ENCODE data around the gene CNTF.

CNTF gene

DNA sequence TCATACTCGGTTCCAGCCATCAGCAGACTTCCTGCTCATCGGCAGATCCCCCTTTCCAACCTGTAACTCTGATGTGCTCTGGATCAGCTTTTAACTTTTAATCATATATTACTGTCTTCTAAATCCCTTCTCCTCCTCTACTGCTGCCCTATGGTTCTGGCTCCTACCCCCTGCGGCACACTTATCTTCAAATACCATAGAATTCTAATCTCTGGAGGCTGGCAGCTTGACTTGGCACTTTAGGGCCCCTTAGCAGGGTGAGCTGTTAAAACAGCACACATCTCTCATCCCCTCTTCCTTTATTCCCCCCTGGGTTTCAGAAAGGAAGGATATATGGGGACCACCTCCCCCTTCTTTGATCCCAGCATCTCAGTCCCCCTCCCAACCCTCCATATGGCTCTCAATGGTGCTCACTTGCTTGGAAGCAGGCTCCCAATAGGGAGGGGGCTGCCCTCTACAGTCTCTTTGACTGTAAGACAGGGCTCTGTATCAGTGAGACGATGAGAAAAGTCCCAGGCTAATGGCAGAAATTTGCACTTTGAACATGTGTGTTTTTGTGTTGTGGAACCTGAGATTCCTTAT, 4.4 kb upstream of the CNTF start:
- H3K4me3 ChIP-seq (replicated peaks; ENCODE audit: low read depth, low read length) = no peak overlapping the region
- TF ChIP-seq, protein P1, sequence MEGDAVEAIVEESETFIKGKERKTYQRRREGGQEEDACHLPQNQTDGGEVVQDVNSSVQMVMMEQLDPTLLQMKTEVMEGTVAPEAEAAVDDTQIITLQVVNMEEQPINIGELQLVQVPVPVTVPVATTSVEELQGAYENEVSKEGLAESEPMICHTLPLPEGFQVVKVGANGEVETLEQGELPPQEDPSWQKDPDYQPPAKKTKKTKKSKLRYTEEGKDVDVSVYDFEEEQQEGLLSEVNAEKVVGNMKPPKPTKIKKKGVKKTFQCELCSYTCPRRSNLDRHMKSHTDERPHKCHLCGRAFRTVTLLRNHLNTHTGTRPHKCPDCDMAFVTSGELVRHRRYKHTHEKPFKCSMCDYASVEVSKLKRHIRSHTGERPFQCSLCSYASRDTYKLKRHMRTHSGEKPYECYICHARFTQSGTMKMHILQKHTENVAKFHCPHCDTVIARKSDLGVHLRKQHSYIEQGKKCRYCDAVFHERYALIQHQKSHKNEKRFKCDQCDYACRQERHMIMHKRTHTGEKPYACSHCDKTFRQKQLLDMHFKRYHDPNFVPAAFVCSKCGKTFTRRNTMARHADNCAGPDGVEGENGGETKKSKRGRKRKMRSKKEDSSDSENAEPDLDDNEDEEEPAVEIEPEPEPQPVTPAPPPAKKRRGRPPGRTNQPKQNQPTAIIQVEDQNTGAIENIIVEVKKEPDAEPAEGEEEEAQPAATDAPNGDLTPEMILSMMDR (IDR thresholded peaks at IDR 0.05; ENCODE audit: low read length, missing control alignments) = no peak
- DNase-seq (ENCODE audit: low read depth) = no peak

DNA sequence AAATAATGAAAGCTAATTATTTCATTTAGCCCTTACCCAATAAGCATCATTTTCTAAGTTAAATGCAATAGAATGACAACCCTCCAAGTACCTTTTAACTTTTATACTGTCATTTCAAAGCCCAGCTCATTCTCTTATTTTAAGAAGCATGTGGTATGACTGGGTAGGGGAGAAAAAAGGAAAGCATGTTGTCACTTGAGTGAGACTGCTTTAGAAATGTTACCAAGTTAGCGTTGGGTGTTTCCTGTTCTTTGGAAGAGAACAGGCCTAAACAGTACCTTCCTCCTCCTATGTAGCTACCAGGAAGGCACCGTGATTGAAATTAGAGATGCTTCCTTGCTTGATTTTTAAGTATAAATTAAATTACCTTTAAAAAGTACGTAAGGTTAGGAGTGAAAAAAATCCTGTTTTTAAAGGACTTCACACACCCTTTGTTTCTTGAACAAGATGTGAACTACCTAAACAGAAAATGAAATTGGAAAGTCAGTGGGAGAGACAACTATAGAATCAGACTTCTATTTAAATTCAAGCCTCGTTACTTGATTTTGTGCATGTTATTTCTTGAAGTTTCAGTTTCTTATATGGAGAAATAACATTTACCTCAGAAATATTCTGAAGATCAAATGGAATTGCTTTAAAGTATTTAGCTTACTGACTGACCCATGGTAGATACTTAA, 741 bp upstream of the CNTF start:
- TF ChIP-seq, protein P1 (IDR thresholded peaks at IDR 0.05; ENCODE audit: low read length, missing control alignments) = no peak
- H3K4me3 ChIP-seq (replicated peaks; ENCODE audit: low read depth, low read length) = no peak overlapping the region
- no peak for DNase-seq (ENCODE audit: low read depth)

DNA sequence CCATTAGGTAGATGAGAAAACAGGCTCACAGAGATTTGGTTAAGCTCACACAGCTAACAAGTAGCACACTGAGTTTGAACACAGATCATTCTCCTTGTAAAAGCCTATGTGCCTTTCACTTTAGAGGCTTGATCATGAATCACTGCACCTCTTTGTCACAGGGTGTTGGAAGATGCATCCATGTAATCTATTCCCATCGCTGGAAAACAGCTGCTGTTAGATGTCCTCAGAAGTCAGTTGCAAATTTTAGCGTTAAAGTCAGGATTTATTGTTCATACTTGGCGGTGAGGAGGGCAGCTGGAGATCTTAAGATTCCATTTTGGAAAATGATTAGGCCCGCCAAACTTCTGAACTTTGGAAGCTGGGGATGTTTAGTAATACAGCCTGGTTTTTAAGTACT, 2.6 kb downstream of the CNTF start:
- TF ChIP-seq, protein P1 (IDR thresholded peaks at IDR 0.05; ENCODE audit: low read length, missing control alignments) = no peak

DNA sequence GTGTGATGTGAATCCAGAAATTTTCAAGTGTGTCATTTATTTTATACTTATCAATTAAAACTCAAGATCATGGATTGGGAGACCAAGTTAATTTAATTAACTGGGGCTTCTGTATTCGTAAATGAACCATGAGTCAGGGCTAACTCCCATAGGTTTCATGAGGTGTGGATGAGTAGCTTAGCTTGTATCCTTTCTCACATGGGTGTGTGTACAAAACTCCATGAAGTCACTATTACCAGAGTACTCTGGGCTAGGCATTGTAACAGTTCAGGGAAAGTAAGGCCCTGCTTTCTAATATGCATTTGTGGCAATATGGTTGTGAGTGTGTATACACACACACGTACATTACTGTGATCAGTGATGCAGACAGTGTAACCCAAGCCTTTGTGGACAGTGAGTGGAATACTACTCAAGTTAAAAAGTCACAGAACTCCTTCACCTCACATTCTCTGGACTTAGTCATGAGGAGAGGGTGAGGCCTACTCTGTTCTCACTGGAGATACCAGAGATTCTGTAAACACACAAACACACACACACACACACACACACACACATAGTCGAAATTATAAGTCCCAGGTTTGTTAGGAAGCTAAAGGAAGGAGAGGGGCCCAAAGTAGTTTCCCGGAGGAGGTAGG, 3.5 kb downstream of the CNTF start:
- TF ChIP-seq, protein P1 (IDR thresholded peaks at IDR 0.05; ENCODE audit: low read length, missing control alignments) = no peak
- DNase-seq (ENCODE audit: low read depth) = peak; percentile 27
- no peak overlapping the region for H3K4me3 ChIP-seq (replicated peaks; ENCODE audit: low read depth, low read length)

More for the DNA sequence above, 2.6 kb downstream of the CNTF start:
- H3K4me3 ChIP-seq (replicated peaks; ENCODE audit: low read depth, low read length) = no peak overlapping the region
- DNase-seq (ENCODE audit: low read depth) = no peak

DNA sequence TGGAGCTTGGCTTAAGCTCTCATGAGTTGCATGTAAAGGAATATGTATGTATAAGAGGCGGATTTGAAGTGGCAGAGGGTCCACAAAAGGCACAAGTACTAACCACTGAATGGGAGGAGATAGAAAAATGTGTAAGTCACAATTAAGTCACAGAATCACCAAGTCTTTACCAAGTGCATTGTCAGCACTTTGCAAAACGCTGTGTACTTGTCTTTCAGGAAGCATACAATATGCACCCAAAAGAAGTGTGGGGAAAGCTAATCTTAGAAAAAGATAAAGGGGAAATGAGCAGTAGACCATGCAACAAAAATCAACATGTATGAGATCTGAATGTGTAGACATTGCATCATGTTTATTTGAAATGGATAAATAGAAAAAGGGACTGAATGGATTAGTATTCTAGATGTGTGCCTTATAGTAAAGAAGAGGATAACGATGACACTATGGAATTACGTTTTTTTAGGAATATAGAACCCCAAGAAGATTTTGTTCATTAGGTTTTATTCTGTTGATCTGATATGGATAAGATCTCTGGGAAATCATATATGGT, 4.5 kb downstream of the CNTF start:
- TF ChIP-seq, protein P1 (IDR thresholded peaks at IDR 0.05; ENCODE audit: low read length, missing control alignments) = no peak
- DNase-seq (ENCODE audit: low read depth) = peak; percentile 30
- H3K4me3 ChIP-seq (replicated peaks; ENCODE audit: low read depth, low read length) = no peak overlapping the region

DNA sequence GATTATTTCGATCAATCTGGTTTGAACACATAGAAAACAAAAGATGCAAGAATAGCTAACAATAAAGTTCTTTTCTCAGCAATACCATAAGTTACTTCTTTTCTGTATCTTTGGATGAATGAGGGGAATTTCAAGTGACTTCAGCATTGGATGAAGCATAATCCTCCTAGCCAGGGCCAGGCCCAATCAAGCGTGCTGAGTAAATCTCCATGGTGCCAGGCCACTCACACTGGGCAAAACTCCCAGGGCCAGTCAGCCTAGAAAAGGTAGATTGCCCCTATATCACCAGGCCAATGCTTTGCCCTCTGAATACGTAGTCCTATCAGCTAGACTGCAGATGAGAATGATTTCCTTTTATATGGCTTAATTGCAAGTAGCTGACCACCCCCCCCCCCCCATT, 6.0 kb downstream of the CNTF start:
- TF ChIP-seq, protein P1 (IDR thresholded peaks at IDR 0.05; ENCODE audit: low read length, missing control alignments) = no peak
- no peak for DNase-seq (ENCODE audit: low read depth)
- no peak overlapping the region for H3K4me3 ChIP-seq (replicated peaks; ENCODE audit: low read depth, low read length)

All from fibroblast of pulmonary artery (primary cell).